ENCODE data around the gene MAPK10.

GRCh38 chr4:86368433-86368832, 8.6 kb upstream of the MAPK10 start:
- TF ChIP-seq CTBP1 (IDR thresholded peaks at IDR 0.05; ENCODE audit: borderline replicate concordance), result no peak
- no peak for TF ChIP-seq TARDBP (IDR thresholded peaks at IDR 0.05)
- no peak for TF ChIP-seq ZNF384 (IDR thresholded peaks at IDR 0.05)
- TF ChIP-seq BHLHE40 (IDR thresholded peaks at IDR 0.05; ENCODE audit: borderline replicate concordance), result no peak
- TF ChIP-seq FOXK2 (IDR thresholded peaks at IDR 0.05), result no peak
- no peak for TF ChIP-seq FOXA1 (IDR thresholded peaks at IDR 0.05)
- TF ChIP-seq SP1 (IDR thresholded peaks at IDR 0.05), result no peak
- no peak for TF ChIP-seq FOXM1 (IDR thresholded peaks at IDR 0.05; ENCODE audit: borderline replicate concordance)
- no peak for TF ChIP-seq SUZ12 (IDR thresholded peaks at IDR 0.05)
